ENCODE measurements around the gene DSCAM.

- TF ChIP-seq, protein P1, sequence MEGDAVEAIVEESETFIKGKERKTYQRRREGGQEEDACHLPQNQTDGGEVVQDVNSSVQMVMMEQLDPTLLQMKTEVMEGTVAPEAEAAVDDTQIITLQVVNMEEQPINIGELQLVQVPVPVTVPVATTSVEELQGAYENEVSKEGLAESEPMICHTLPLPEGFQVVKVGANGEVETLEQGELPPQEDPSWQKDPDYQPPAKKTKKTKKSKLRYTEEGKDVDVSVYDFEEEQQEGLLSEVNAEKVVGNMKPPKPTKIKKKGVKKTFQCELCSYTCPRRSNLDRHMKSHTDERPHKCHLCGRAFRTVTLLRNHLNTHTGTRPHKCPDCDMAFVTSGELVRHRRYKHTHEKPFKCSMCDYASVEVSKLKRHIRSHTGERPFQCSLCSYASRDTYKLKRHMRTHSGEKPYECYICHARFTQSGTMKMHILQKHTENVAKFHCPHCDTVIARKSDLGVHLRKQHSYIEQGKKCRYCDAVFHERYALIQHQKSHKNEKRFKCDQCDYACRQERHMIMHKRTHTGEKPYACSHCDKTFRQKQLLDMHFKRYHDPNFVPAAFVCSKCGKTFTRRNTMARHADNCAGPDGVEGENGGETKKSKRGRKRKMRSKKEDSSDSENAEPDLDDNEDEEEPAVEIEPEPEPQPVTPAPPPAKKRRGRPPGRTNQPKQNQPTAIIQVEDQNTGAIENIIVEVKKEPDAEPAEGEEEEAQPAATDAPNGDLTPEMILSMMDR (IDR thresholded peaks at IDR 0.05) = no peak
- TF ChIP-seq POLR2A (IDR thresholded peaks at IDR 0.05) = no peak
Measured at GRCh38 chr21:40881767-40882166, 34.8 kb upstream of the DSCAM start.
